Measurements from ENCODE around the gene DAB1. TPM values are rescaled to one million over a fixed set of nuclear protein-coding genes. Genes with fewer than 3 reads are reported as not detected.

Gene DAB1
- not detected in 2 replicates for total RNA-seq

DNA sequence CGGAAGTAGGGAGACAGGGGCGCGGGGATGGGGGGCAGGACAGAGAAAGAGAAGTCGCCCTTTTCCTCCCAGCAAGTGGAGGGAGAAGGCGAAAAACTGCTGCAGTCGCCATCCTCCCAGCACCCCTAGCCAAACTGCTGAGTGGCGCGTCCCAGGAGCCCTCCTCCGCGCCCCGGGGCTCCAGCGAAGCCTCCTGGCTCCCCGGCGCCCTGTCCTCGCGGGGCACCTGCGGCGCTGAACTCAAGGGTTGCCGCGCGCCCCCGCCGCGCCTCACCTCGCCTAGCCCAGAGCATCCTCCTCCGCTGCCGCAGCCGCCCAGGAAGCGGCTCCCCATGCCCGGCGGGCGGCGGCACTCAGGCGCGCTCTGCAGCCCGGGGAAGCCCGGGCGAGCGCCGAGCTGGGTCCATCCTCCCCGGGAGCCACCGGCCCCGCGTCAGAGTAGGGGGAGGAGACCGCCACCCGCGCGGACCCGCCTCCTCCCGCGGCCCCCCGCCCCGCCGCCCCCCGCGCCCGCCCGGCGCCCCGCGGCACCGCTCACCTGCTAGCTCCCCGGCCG, at the start of gene DAB1:
Gene DAB1 (minus strand): TSS at position 405 of the 556 bp plus-strand sequence. CDS start 133,030 bp downstream, outside the sequence.

DNA sequence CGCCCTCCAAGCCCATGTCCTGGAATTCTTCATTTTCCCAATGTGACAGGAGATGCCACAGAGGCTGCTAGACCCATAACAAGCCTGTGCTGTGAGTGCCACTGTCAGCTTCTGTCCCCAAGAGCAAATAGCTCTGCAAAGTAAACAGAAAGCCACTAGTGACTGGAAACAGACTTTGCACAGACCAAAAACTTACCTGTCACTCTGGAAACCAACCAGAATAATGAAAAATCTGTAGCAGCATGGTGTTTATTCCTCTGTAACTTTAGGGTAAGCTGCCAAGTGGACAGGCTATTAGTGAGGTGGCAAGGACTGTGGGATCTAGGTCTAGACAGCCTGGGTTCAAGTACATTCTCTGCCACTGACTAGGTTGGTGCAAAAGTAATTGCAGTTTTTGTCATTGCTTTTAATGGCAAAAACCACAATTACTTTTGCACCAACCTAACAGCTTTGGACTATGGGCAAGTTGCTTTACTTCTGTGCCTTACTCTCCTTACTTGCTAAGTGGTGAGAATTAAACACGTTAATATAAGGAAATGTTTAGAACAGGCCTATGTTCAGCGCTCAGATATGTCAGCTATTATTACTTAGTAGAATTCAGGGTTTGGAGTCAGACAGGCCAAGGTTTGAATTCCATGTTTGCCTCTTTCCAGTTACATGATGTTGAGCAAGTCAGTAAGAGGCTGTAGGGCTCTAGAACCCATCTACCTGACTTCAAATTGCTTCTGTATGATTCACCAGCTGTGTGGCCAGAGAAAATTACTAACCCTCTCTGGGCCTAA, 457.8 kb downstream of the DAB1 start, which contains the start of gene C8B:
Gene C8B (minus strand): TSS at position 100 of the 782 bp plus-strand sequence. CDS start 67 bp downstream, at position 33.

